ENCODE measurements around the gene KIAA1217. TPM values are rescaled to one million over a fixed set of nuclear protein-coding genes. Genes with fewer than 3 reads are reported as not detected.

The KIAA1217 gene
- total RNA-seq, 4 donors from 2014 or later: 46.9 to 108 (median 61.5) TPM

GRCh38 chr10:24341371-24341770 is 132.4 kb downstream of the KIAA1217 start:
- Histone ChIP-seq H3K4me3 (no peak overlapping the region), H3K27ac (no peak overlapping the region), H3K36me3 (no peaks in the 10 kb centered on the region), H3K27me3 (no peaks in the 10 kb centered on the region), H3K4me1 (no peaks in the 10 kb centered on the region), H3K9me3 (no peaks in the 10 kb centered on the region)
- DNase-seq: no peak
- TF ChIP-seq POLR2A (IDR thresholded peaks at IDR 0.05) (no peak), CTCF (IDR thresholded peaks at IDR 0.05) (no peak)

- H3K27ac ChIP-seq: no peak overlapping the region
- no peak for TF ChIP-seq POLR2A (IDR thresholded peaks at IDR 0.05)
- no peak for TF ChIP-seq CTCF (IDR thresholded peaks at IDR 0.05)
- H3K4me3 ChIP-seq: no peak overlapping the region
- no peak for DNase-seq
- no peaks in the 10 kb centered on the region for H3K36me3 ChIP-seq
- no peaks in the 10 kb centered on the region for H3K27me3 ChIP-seq
- H3K9me3 ChIP-seq: no peaks in the 10 kb centered on the region
- no peaks in the 10 kb centered on the region for H3K4me1 ChIP-seq
Measured at GRCh38 chr10:24341897-24342296, 133.0 kb downstream of the KIAA1217 start.

GRCh38 chr10:24343686-24344085 is 134.7 kb downstream of the KIAA1217 start:
- Histone ChIP-seq H3K27me3 (no peaks in the 10 kb centered on the region), H3K9me3 (no peaks in the 10 kb centered on the region), H3K4me3 (no peak overlapping the region), H3K4me1 (no peaks in the 10 kb centered on the region), H3K27ac (no peak overlapping the region), H3K36me3 (no peaks in the 10 kb centered on the region)
- TF ChIP-seq CTCF (IDR thresholded peaks at IDR 0.05): no peak
- TF ChIP-seq POLR2A (IDR thresholded peaks at IDR 0.05): no peak
- DNase-seq: no peak

GRCh38 chr10:24344279-24344678 is 135.3 kb downstream of the KIAA1217 start:
- H3K36me3 ChIP-seq: no peaks in the 10 kb centered on the region
- TF ChIP-seq POLR2A (IDR thresholded peaks at IDR 0.05): no peak
- TF ChIP-seq CTCF (IDR thresholded peaks at IDR 0.05): no peak
- H3K4me1 ChIP-seq: no peaks in the 10 kb centered on the region
- no peak for DNase-seq
- no peaks in the 10 kb centered on the region for H3K9me3 ChIP-seq
- H3K27me3 ChIP-seq: no peaks in the 10 kb centered on the region
- H3K4me3 ChIP-seq: no peak overlapping the region
- peak overlapping the region in 1 of 4 donors; percentile 19 for H3K27ac ChIP-seq

- Histone ChIP-seq H3K4me1 (no peaks in the 10 kb centered on the region), H3K4me3 (no peak overlapping the region), H3K9me3 (no peaks in the 10 kb centered on the region), H3K27me3 (no peaks in the 10 kb centered on the region), H3K27ac (peak overlapping the region in 1 of 4 donors; percentile 19), H3K36me3 (no peaks in the 10 kb centered on the region)
- TF ChIP-seq CTCF (IDR thresholded peaks at IDR 0.05): no peak
- no peak for TF ChIP-seq POLR2A (IDR thresholded peaks at IDR 0.05)
- no peak for DNase-seq
Measured at GRCh38 chr10:24344695-24345463, 135.9 kb downstream of the KIAA1217 start.
